Esophagus muscularis mucosa (tissue), 4 donors: ENCODE results near the gene KRTAP2-2. TPM values are rescaled to one million over a fixed set of nuclear protein-coding genes. Genes with fewer than 3 reads are reported as not detected.
"Not testable (repeated sequence)": the region's sequence is repeated elsewhere in the genome, so short reads cannot be mapped to it uniquely, and the experiment has no call there.

ENCODE experiments used
- DNase-seq: peaks from one replicate; pipeline ENCODE4 v3.0.0-alpha.2; 2017; ENCODE audit errors: extremely low spot score
- H3K27ac ChIP-seq, 4 donors: fragments of 200-600 bp; sonication (generic); replicated peaks in 1 of 4; 1 replicate in 3 of 4; 2 replicates in 1 of 4; pipeline ENCODE4 v1.5.1; 2016 to 2019; ENCODE audit warnings: mild to moderate bottlenecking in 1 of 4
- H3K27me3 ChIP-seq, 4 donors: fragments of 200-600 bp; sonication (generic); one replicate each; pipeline versions ENCODE4 v1.5.1 to v1.6.0; 2016 to 2019
- H3K36me3 ChIP-seq, 4 donors: fragments of 200-600 bp; sonication (generic); one replicate each; pipeline ENCODE4 v1.5.1; 2016 to 2019
- H3K4me1 ChIP-seq, 4 donors: fragments of 200-600 bp; sonication (generic); one replicate each; pipeline ENCODE4 v1.5.1; 2016 to 2019
- H3K4me3 ChIP-seq, 4 donors: fragments of 200-600 bp; sonication (generic); 1 replicate in 2 of 4; 2 replicates in 2 of 4; pipeline ENCODE4 v1.5.1; 2016 to 2019; ENCODE audit warnings: mild to moderate bottlenecking in 4 of 4, moderate library complexity in 1 of 4
- H3K9me3 ChIP-seq, 4 donors: fragments of 200-600 bp; sonication (generic); 1 replicate in 3 of 4; 2 replicates in 1 of 4; pipeline ENCODE4 v1.5.1; 2016 to 2019
- EP300 ChIP-seq: sonication (generic); formaldehyde crosslinking; IDR thresholded peaks from one replicate; pipeline ENCODE4 v1.6.1; 2017; ENCODE audit warnings: antibody characterized with exemption
- POLR2A ChIP-seq: fragments of 450-650 bp; IDR thresholded peaks from one replicate; pipeline ENCODE4 v1.6.1; 2017; ENCODE audit warnings: antibody characterized with exemption, moderate library complexity, mild to moderate bottlenecking, low read depth
- POLR2AphosphoS5 ChIP-seq, 2 donors: sonication (generic); formaldehyde crosslinking; IDR thresholded peaks; one replicate each; pipeline ENCODE4 v1.6.1; 2017; ENCODE audit warnings: antibody characterized with exemption in 2 of 2
- WGBS: methylation state at CpG from one replicate; pipeline ENCODE4 v1.1.5; 2018; 5-methylcytosine and 5-hydroxymethylcytosine counted together
- intact Hi-C: fragments of 100-400 bp; cut with DNase I; formaldehyde crosslinking; loops from one replicate; pipeline ENCODE4 v1.15.1; 2023
- total RNA-seq, 4 donors: library from RNA; depleted of rRNA; stranded (reverse); fragments of >200 nt; gene quantifications; one replicate each; pipeline versions ENCODE4 v1.1.0 to v1.2.1, GENCODE V29; 2016
- TF ChIP-seq, protein P1 (sequence below), 3 experiments: fragments of 200-600 bp in 2 of 3; fragments of 450-650 bp in 1 of 3; sonication (generic) in 2 of 3; IDR thresholded peaks; one replicate each; pipeline ENCODE4 v1.5.1; 2017 to 2019; ENCODE audit warnings: antibody characterized with exemption in 3 of 3, mild to moderate bottlenecking in 2 of 3, moderate library complexity in 1 of 3

KRTAP2-2 gene
- total RNA-seq, 4 donors from 2014 or later, result not detected

- WGBS, result 100% methylated on average over 1 of the region's 1 CpG
- Histone ChIP-seq H3K4me1 (no peaks in the 10 kb centered on the region), H3K36me3 (no peaks in the 10 kb centered on the region), H3K27ac (no peak overlapping the region), H3K27me3 (peaks cover 0 to 15% (median 0%) of the 10 kb centered on the region in 4 donors), H3K9me3 (peaks cover 0 to 8% (median 0%) of the 10 kb centered on the region in 4 donors), H3K4me3 (no peak overlapping the region)
- no peak for TF ChIP-seq POLR2AphosphoS5 (IDR thresholded peaks at IDR 0.05)
- TF ChIP-seq EP300, result no peak
- intact Hi-C loops, result no loop called here
- DNase-seq, result no peak
These were observed 12.1 kb downstream of the KRTAP2-2 start for GRCh38 chr17:41042953-41043352.

DNA sequence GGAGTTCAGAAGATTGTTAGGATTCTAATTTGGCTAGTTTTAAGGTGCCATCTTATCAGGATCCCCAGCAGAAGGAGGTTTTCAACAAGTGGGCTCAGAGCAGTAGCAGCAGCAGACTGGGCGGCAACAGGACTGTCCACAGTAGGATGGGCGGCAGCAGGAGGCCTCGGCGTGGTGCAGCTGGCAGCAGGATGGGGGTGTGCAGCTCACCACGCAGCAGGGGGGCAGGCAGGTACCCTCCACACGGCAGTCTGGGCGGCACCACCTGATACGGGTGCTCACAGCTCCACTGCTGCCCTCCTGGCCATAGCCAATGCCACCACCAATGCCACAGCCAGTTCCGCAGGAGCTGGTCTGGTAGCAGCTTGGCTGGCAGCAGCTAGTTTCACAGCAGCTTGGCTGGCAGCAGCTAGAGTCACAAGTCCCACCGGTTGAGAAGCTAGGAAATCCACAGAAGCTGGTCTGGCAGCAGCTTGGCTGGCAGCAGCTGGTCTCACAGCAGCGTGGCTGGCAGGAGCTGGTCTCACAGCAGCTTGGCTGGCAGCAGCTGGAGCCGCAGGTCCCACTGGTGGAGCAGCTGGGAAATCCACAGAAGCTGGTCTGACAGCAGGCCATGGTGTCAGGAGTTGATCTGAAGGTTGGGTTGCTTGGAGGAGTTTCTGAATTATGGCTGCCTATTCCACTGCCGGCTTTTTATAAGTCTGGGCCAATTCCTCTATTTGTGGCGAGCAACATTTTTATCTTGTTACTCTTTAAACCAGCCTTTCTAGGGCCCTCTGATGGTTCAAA is 14.1 kb downstream of the KRTAP2-2 start, which contains the start of gene KRTAP1-1:
TSS of gene KRTAP1-1 (minus strand) at position 668 of the 789 bp plus-strand sequence. CDS start at position 615, 53 bp downstream.
- intact Hi-C loops, H3K4me1 ChIP-seq, H3K27ac ChIP-seq, H3K4me3 ChIP-seq, H3K9me3 ChIP-seq, H3K27me3 ChIP-seq, DNase-seq, H3K36me3 ChIP-seq: not testable (repeated sequence)
- WGBS, result 92% methylated on average over 8 of the region's 14 CpGs

DNA sequence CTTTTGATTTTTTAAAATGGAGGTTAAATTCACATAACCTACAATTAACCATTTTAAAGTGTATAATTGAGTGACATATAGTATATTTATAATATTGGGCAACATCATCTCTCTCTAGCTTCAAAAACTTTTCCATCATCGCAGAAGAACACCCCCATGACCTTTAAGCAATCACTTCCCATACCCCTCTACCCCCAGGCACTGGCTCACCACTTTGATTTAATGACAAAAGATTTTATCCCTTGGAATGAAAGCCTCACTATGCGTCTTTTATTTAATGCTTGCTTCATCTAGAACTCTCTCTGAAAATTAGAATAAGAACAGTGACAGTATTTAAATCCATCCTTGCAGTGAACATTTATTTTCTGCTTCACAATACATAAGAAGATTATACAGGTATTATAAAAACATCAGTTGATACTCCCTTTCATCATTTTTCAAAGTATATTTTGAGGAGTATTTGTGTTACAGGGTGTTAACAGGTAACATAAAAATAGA is 17.1 kb downstream of the KRTAP2-2 start:
- H3K4me1 ChIP-seq, result no peaks in the 10 kb centered on the region
- H3K27ac ChIP-seq, result no peak overlapping the region
- peaks cover 0 to 3% (median 0%) of the 10 kb centered on the region in 4 donors for H3K9me3 ChIP-seq
- 66% methylated on average over 2 of the region's 2 CpGs for WGBS
- no peaks in the 10 kb centered on the region for H3K36me3 ChIP-seq
- TF ChIP-seq POLR2AphosphoS5 (IDR thresholded peaks at IDR 0.05) (no peak), EP300 (no peak), POLR2A (no peak)
- TF ChIP-seq, protein P1, sequence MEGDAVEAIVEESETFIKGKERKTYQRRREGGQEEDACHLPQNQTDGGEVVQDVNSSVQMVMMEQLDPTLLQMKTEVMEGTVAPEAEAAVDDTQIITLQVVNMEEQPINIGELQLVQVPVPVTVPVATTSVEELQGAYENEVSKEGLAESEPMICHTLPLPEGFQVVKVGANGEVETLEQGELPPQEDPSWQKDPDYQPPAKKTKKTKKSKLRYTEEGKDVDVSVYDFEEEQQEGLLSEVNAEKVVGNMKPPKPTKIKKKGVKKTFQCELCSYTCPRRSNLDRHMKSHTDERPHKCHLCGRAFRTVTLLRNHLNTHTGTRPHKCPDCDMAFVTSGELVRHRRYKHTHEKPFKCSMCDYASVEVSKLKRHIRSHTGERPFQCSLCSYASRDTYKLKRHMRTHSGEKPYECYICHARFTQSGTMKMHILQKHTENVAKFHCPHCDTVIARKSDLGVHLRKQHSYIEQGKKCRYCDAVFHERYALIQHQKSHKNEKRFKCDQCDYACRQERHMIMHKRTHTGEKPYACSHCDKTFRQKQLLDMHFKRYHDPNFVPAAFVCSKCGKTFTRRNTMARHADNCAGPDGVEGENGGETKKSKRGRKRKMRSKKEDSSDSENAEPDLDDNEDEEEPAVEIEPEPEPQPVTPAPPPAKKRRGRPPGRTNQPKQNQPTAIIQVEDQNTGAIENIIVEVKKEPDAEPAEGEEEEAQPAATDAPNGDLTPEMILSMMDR (IDR thresholded peaks at IDR 0.05), result no peak
- DNase-seq, result no peak
- H3K4me3 ChIP-seq, result no peak overlapping the region
- H3K27me3 ChIP-seq, result no peaks in the 10 kb centered on the region
- intact Hi-C loops, result no loop called here

DNA sequence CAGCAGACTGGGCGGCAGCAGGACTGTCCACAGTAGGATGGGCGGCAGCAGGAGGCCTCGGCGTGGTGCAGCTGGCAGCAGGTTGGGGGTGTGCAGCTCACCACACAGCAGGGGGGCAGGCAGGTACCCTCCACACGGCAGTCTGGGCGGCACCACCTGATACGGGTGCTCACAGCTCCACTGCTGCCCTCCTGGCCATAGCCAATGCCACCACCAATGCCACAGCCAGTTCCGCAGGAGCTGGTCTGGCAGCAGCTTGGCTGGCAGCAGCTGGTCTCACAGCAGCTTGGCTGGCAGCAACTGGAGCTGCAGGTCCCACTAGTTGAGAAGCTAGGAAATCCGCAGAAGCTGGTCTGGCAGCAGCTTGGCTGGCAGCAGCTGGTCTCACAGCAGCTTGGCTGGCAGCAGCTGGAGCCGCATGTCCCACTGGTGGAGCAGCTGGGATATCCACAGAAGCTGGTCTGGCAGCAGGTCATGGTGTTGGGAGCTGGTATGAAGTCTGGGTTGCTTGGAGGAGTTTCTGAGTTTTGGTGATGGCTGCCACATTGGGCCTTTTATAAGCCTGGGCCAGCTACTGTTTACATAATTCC is 20.6 kb downstream of the KRTAP2-2 start, which contains the start of gene KRTAP1-3:
TSS of gene KRTAP1-3 (minus strand) at position 529 of the 590 bp plus-strand sequence. CDS start at position 476, 53 bp downstream.
- H3K4me3 ChIP-seq, H3K9me3 ChIP-seq, DNase-seq, H3K27me3 ChIP-seq, H3K4me1 ChIP-seq, H3K36me3 ChIP-seq, intact Hi-C loops, H3K27ac ChIP-seq: not testable (repeated sequence)
- WGBS, result 92% methylated on average over 4 of the region's 10 CpGs

DNA sequence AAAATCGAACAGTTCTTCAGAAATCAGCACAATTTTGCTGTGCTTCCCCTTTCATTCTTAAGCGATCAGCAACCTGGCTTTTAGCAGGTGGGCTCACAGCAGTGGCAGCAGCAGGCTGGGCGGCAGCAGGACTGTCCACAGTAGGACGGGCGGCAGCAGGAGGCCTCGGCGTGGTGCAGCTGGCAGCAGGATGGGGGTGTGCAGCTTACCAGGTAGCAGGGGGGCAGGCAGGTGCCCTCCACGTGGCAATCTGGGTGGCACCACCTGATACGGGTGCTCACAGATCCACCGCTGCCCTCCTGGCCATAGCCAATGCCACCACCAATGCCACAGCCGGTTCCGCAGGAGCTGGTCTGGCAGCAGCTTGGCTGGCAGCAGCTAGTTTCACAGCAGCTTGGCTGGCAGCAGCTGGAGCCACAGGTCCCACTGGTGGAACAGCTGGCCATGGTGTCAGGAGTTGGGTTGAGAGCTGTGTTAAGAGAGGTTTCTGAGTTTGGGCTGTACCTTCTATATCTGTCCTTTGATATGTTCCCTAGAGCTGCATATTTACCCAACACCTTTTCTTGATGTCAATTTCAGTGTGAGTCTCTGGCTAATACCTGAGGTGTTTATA is 25.3 kb downstream of the KRTAP2-2 start, which contains the start of gene KRTAP1-4:
TSS of gene KRTAP1-4 (minus strand) at position 563 of the 613 bp plus-strand sequence. CDS start at position 446, 117 bp downstream.
- 87% methylated on average over 4 of the region's 12 CpGs for WGBS
- no peak within 1 kb of the TSS for H3K27ac ChIP-seq
- DNase-seq, result no peak
- intact Hi-C loops, result no loop called here
- H3K36me3 ChIP-seq, result no peaks in the 10 kb centered on the region
- no peaks in the 10 kb centered on the region for H3K9me3 ChIP-seq
- TF ChIP-seq POLR2A (no peak), POLR2AphosphoS5 (IDR thresholded peaks at IDR 0.05) (no peak)
- TF ChIP-seq, protein P1 (IDR thresholded peaks at IDR 0.05), result no peak
- H3K4me1 ChIP-seq, result no peaks in the 10 kb centered on the region
- H3K4me3 ChIP-seq, result no peak within 1 kb of the TSS
- peaks cover 0 to 12% (median 0%) of the 10 kb centered on the region in 4 donors for H3K27me3 ChIP-seq
